H1 (cell line): Measurements from ENCODE around the gene ERCC1. TPM values are rescaled to one million over a fixed set of nuclear protein-coding genes. Genes with fewer than 3 reads are reported as not detected.

ENCODE experiments used
- CTCF ChIA-PET: fragments of 300-600 bp; sonication (Branson Sonifier 250); formaldehyde crosslinking; loops from one replicate; lab custom pipeline; 2021; ENCODE audit not compliant: partially characterized antibody; lab: Charles Lee
- POLR2A ChIA-PET: fragments of 300-600 bp; sonication (Branson Sonifier 250); formaldehyde crosslinking; loops from one replicate; lab custom pipeline; 2021; ENCODE audit warnings: inconsistent platforms; ENCODE audit not compliant: partially characterized antibody; lab: Charles Lee
- DNase-seq, 2 experiments: peaks; one replicate each; pipeline versions ENCODE4 v3.0.0 to v3.0.0-alpha.2; 2010 to 2022; ENCODE audit warnings: low spot score in 2 of 2, low read depth in 1 of 2, mixed read lengths in 1 of 2
- FAIRE-seq: peaks from 2 replicates; lab custom pipeline; 2011; peaks lifted over from hg19 to GRCh38; lab: Jason Lieb, UNC
- H2AFZ ChIP-seq: 2 replicates; pipeline ENCODE4 v1.8.1; 2012; ENCODE audit warnings: low read length, inconsistent platforms
- H2AK5ac ChIP-seq: 2 replicates; pipeline ENCODE4 v1.6.1; 2013; ENCODE audit warnings: low read depth, low read length
- H2BK120ac ChIP-seq: replicated peaks from 2 replicates; pipeline ENCODE3; 2013; ENCODE audit warnings: low read depth, low read length, inconsistent platforms
- H2BK12ac ChIP-seq: 2 replicates; pipeline ENCODE4 v1.6.1; 2013; ENCODE audit warnings: low read depth, low read length
- H2BK15ac ChIP-seq: 2 replicates; pipeline ENCODE4 v1.6.1; 2013; ENCODE audit warnings: low read length
- H2BK20ac ChIP-seq: 2 replicates; pipeline ENCODE4 v1.6.1; 2013; ENCODE audit warnings: low read length
- H2BK5ac ChIP-seq: 2 replicates; pipeline ENCODE4 v1.6.1; 2013; ENCODE audit warnings: low read depth, low read length
- H3K14ac ChIP-seq: 2 replicates; pipeline ENCODE4 v1.6.1; 2013; ENCODE audit warnings: inconsistent platforms; ENCODE audit not compliant: insufficient read length
- H3K18ac ChIP-seq: 2 replicates; pipeline ENCODE4 v1.6.1; 2013; ENCODE audit warnings: low read length; ENCODE audit errors: extremely low read depth
- H3K23ac ChIP-seq: 2 replicates; pipeline ENCODE4 v1.6.1; 2013; ENCODE audit warnings: inconsistent platforms; ENCODE audit not compliant: insufficient read length
- H3K23me2 ChIP-seq: 2 replicates; pipeline ENCODE4 v1.6.1; 2013; ENCODE audit warnings: low read depth, low read length
- H3K27ac ChIP-seq: 2 replicates; pipeline ENCODE4 v1.6.1; 2011; ENCODE audit warnings: low read depth, low read length, inconsistent platforms
- H3K27me3 ChIP-seq, 4 experiments: replicated peaks in 1 of 4; 1 replicate in 1 of 4; 2 replicates in 3 of 4; pipeline versions ENCODE4 v1.6.1 to v1.8.1; 2011 to 2013; ENCODE audit warnings: low read length in 3 of 4, mild to moderate bottlenecking in 3 of 4, inconsistent platforms in 2 of 4, mixed read lengths in 2 of 4, moderate library complexity in 1 of 4; ENCODE audit not compliant: control insufficient read depth in 3 of 4, insufficient read depth in 3 of 4; ENCODE audit errors: extremely low read depth in 1 of 4
- H3K36me3 ChIP-seq, 4 experiments: 2 replicates each; pipeline versions ENCODE4 v1.6.1 to v1.8.1; 2011 to 2013; ENCODE audit warnings: mild to moderate bottlenecking in 4 of 4, low read length in 3 of 4, moderate library complexity in 2 of 4, control low read depth in 1 of 4, inconsistent platforms in 1 of 4; ENCODE audit not compliant: insufficient read depth in 4 of 4, control insufficient read depth in 2 of 4
- H3K4ac ChIP-seq: replicated peaks from 2 replicates; pipeline ENCODE3; 2013; ENCODE audit warnings: low read length, low read depth, mixed read lengths, inconsistent platforms; ENCODE audit not compliant: insufficient read length
- H3K4me1 ChIP-seq, 4 experiments: replicated peaks in 1 of 4; 1 replicate in 1 of 4; 2 replicates in 3 of 4; pipeline versions ENCODE4 v1.6.1 to v1.8.1; 2011 to 2013; ENCODE audit warnings: low read length in 3 of 4, inconsistent platforms in 2 of 4, mixed read lengths in 1 of 4; ENCODE audit not compliant: insufficient read depth in 4 of 4, control insufficient read depth in 3 of 4
- H3K4me2 ChIP-seq, 2 experiments: 2 replicates each; pipeline versions ENCODE4 v1.6.1 to v1.8.1; 2011 to 2013; ENCODE audit warnings: low read depth in 2 of 2, low read length in 2 of 2, control low read depth in 1 of 2, inconsistent platforms in 1 of 2, mild to moderate bottlenecking in 1 of 2; ENCODE audit not compliant: insufficient read depth in 1 of 2
- H3K4me3 ChIP-seq, 4 experiments: fragments of 200-600, 300-600 bp in 1 of 4; sonication (generic), shearing (Covaris generic), sonication (Bioruptor Twin) in 1 of 4; 2 replicates each; pipeline versions ENCODE4 v1.5.1 to v1.8.1; 2011 to 2016; ENCODE audit warnings: low read length in 4 of 4, low read depth in 3 of 4, control low read depth in 2 of 4, inconsistent platforms in 2 of 4, mild to moderate bottlenecking in 2 of 4, mixed read lengths in 1 of 4, moderate library complexity in 1 of 4; ENCODE audit not compliant: insufficient read depth in 2 of 4; ENCODE audit errors: extremely low read depth in 1 of 4
- H3K56ac ChIP-seq: replicated peaks from 2 replicates; pipeline ENCODE3; 2013; ENCODE audit warnings: low read depth, mild to moderate bottlenecking, mixed read lengths, low read length, inconsistent platforms; ENCODE audit not compliant: insufficient read length
- H3K79me1 ChIP-seq: 2 replicates; pipeline ENCODE4 v1.6.1; 2013; ENCODE audit warnings: low read depth, low read length, control low read depth
- H3K79me2 ChIP-seq, 2 experiments: 2 replicates each; pipeline versions ENCODE4 v1.6.1 to v1.8.1; 2012 to 2013; ENCODE audit warnings: low read length in 2 of 2, mild to moderate bottlenecking in 2 of 2, inconsistent platforms in 1 of 2; ENCODE audit not compliant: insufficient read depth in 2 of 2, control insufficient read depth in 1 of 2
- H3K9ac ChIP-seq, 4 experiments: replicated peaks in 1 of 4; 1 replicate in 1 of 4; 2 replicates in 3 of 4; pipeline versions ENCODE4 v1.6.1 to v1.8.1; 2011 to 2013; ENCODE audit warnings: low read depth in 3 of 4, low read length in 3 of 4, control low read depth in 2 of 4, mild to moderate bottlenecking in 2 of 4, moderate library complexity in 2 of 4, inconsistent platforms in 1 of 4; ENCODE audit errors: extremely low read depth in 1 of 4
- H3K9me3 ChIP-seq, 2 experiments: 2 replicates each; pipeline versions ENCODE4 v1.6.1 to v1.8.1; 2012 to 2013; ENCODE audit warnings: mild to moderate bottlenecking in 2 of 2, moderate library complexity in 2 of 2, control low read depth in 1 of 2, inconsistent platforms in 1 of 2, low read depth in 1 of 2, low read length in 1 of 2, mixed read lengths in 1 of 2; ENCODE audit not compliant: insufficient read depth in 2 of 2
- H4K20me1 ChIP-seq, 2 experiments: replicated peaks in 1 of 2; 2 replicates each; pipeline versions ENCODE3 to v1.8.1; 2011 to 2013; ENCODE audit warnings: inconsistent platforms in 2 of 2, low read length in 2 of 2, mild to moderate bottlenecking in 1 of 2; ENCODE audit not compliant: insufficient read depth in 2 of 2, control insufficient read depth in 1 of 2
- H4K5ac ChIP-seq: 2 replicates; pipeline ENCODE4 v1.6.1; 2013; ENCODE audit warnings: low read length, low read depth, mixed read lengths, inconsistent platforms; ENCODE audit not compliant: insufficient read length
- H4K8ac ChIP-seq: 2 replicates; pipeline ENCODE4 v1.8.0; 2013; ENCODE audit warnings: mild to moderate bottlenecking, moderate library complexity, low read length, inconsistent platforms; ENCODE audit not compliant: insufficient read depth; ENCODE audit errors: extremely low read depth
- H4K91ac ChIP-seq: replicated peaks from 2 replicates; pipeline ENCODE3; 2013; ENCODE audit warnings: low read length, mixed read lengths, inconsistent platforms; ENCODE audit not compliant: insufficient read length
- BCL11A ChIP-seq, 2 experiments: IDR thresholded peaks; one replicate each; pipeline ENCODE4 v1.6.1; 2011; ENCODE audit warnings: low read depth in 2 of 2, low read length in 2 of 2, mild to moderate bottlenecking in 2 of 2
- CBX5 ChIP-seq: fragments of 300-800, 300-1000 bp; sonication (generic); IDR thresholded peaks from 2 replicates; pipeline ENCODE4 v1.7.1; 2016; ENCODE audit warnings: antibody characterized with exemption, low read length, low read depth
- HDAC6 ChIP-seq: IDR thresholded peaks from one replicate; pipeline ENCODE4 v1.7.1; 2012; ENCODE audit warnings: low read depth, mild to moderate bottlenecking, inconsistent platforms, low read length, moderate library complexity
- POLR2AphosphoS5 ChIP-seq: IDR thresholded peaks from 2 replicates; pipeline ENCODE4 v1.6.1; 2011; ENCODE audit warnings: low read depth, low read length
- RAD21 ChIP-seq, 2 experiments: IDR thresholded peaks in 1 of 2; conservative IDR thresholded peaks in 1 of 2; 2 replicates each; pipeline ENCODE4 v1.6.1; 2011; ENCODE audit warnings: low read depth in 2 of 2, low read length in 2 of 2, improper control_type of control experiment in 1 of 2, inconsistent platforms in 1 of 2, mild to moderate bottlenecking in 1 of 2, moderate library complexity in 1 of 2
- SP2 ChIP-seq: IDR thresholded peaks from 2 replicates; pipeline ENCODE4 v1.6.1; 2012; ENCODE audit warnings: mild to moderate bottlenecking, low read length, inconsistent platforms
- WGBS, 2 experiments: shearing (Covaris generic) in 1 of 2; methylation state at CpG; one replicate each; pipeline versions ENCODE4 v1.1.6 to v1.1.7; 2013 to 2015; ENCODE audit warnings: low lambda C conversion rate in 2 of 2, mixed read lengths in 2 of 2, inconsistent platforms in 1 of 2, low coverage in 1 of 2, missing lambda C conversion rate in 1 of 2; ENCODE audit not compliant: insufficient replicate concordance in 2 of 2, insufficient coverage in 1 of 2, insufficient read length in 1 of 2; ENCODE audit errors: extremely low coverage in 1 of 2, missing lambda C conversion rate in 1 of 2; 5-methylcytosine and 5-hydroxymethylcytosine counted together
- polyA plus RNA-seq, 7 experiments: library from polyadenylated mRNA; depleted of rRNA in 3 of 7; stranded (reverse) in 5 of 7; unstranded in 2 of 7; fragments of >200 nt in 5 of 7; fragments of 200-250 nt in 2 of 7; gene quantifications; 1 replicate in 5 of 7; 2 replicates in 1 of 7; 4 replicates in 1 of 7; pipeline versions ENCODE4 v1.2.1 to v1.2.3, GENCODE V29; 2011 to 2013; ENCODE audit warnings: missing spikeins in 2 of 7, mixed read lengths in 2 of 7
- total RNA-seq: library from RNA; stranded (reverse); fragmentation: NEBNext Ultra II Directional; extraction: Animal tissue kit (Norgen Biotek cat#: 25700); gene quantifications from 2 replicates; pipeline ENCODE4 v1.2.1, GENCODE V29; 2021
- TF ChIP-seq, protein P1 (sequence below): IDR thresholded peaks from 2 replicates; pipeline ENCODE4 v1.6.1; 2012; ENCODE audit warnings: inconsistent platforms
- TF ChIP-seq, protein P2 (sequence below), 3 experiments: IDR thresholded peaks; 1 replicate in 2 of 3; 2 replicates in 1 of 3; pipeline versions ENCODE4 v1.5.1 to v1.6.1; 2011; ENCODE audit warnings: low read length in 3 of 3, mild to moderate bottlenecking in 3 of 3, inconsistent platforms in 2 of 3, low read depth in 1 of 3, moderate library complexity in 1 of 3; ENCODE audit not compliant: insufficient read depth in 1 of 3; ENCODE audit errors: control extremely low read depth in 1 of 3

Gene ERCC1
- total and polyA plus RNA-seq, 2 of the 8 experiments (the other 6 are each of a cell fraction or from before 2014, with no cell fraction given) = 44.7 to 94.2 TPM

DNA sequence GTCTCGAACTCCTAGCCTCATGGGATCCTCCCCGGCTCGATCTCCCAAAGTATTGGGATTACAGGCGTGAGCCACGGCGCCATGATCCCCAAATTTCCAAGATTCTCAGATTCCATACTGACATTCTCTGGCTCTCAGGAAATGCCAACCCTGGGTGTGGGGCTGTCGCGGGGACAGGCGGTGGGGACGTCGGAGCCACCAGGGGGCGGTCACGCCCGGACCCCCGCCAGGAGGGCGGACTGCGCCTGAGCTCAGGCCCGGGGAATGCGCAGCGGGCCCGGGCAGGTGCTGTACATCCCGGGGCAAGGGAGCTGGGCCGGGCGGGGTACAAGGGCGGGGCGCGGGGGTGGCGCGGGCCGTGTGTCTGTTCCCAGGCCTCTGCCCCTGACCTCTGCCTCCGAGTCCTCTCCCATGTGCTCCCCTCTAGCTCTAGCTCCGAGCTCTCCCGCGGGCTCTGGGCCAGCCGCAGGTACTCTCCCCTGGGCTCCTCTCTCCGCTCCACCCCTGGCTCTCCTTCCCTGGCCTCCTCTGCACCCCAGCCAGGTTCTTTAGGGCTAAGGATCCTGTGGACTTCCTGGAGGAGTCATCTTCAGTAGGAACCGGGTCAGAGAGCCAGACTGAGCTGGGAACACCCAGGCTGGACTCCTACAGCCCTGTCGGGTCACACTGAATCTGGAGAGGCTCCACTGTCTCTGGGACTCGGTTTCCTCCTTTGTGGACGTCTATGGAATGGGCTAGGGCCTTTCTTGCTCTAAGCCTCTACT is 21.2 kb downstream of the ERCC1 start:
- H3K14ac ChIP-seq = no peak overlapping the region
- CTCF ChIA-PET = interaction anchor here (0.6 to 6.6 kb wide), 20 partner anchors 8 to 376 kb away, joined by 3 to 57 read pairs (median 4); partner anchors contain the start of genes ERCC2 and VASP
- peak overlapping the region; percentile 41 to 92 for H3K4me2 ChIP-seq
- peaks cover 2 to 5% of the 10 kb centered on the region in 2 experiments for H4K20me1 ChIP-seq
- H3K4me3 ChIP-seq = peak overlapping the region in 2 of 4 experiments; percentile 14 to 48; a peak in 4 of 8 replicates
- no peak overlapping the region for H3K9ac ChIP-seq
- H4K5ac ChIP-seq = no peak overlapping the region
- H3K18ac ChIP-seq = peak overlapping the region; percentile 78; the same call in 1 of the 2 replicates
- POLR2A ChIA-PET = interaction anchor here (0.9 to 3.5 kb wide), 7 partner anchors 7 to 76 kb away, joined by 3 to 11 read pairs (median 3); no protein-coding TSS in a partner anchor
- peaks cover 0 to 6% of the 10 kb centered on the region in 2 experiments; a peak in 1 of 4 replicates for H3K79me2 ChIP-seq
- no peak overlapping the region for H2AK5ac ChIP-seq
- H3K4ac ChIP-seq = no peak overlapping the region
- no peak overlapping the region for H2BK15ac ChIP-seq
- no peak overlapping the region for H3K27ac ChIP-seq
- no peak overlapping the region for H2BK12ac ChIP-seq
- H4K8ac ChIP-seq = no peak overlapping the region; the same call in 1 of the 2 replicates
- no peaks in the 10 kb centered on the region for H3K9me3 ChIP-seq
- no peaks in the 10 kb centered on the region for H3K36me3 ChIP-seq
- WGBS, 2 experiments = 33% methylated on average over 24 of the region's 40 CpGs; no CpG with 5 or more reads in 1 of the 2 experiments
- no peak overlapping the region for H3K56ac ChIP-seq
- FAIRE-seq (no peak), DNase-seq (peak in 1 of 2 experiments; percentile 88)
- peaks cover 3 to 25% (median 12%) of the 10 kb centered on the region in 4 experiments; a peak in 6 of 7 replicates for H3K4me1 ChIP-seq
- H3K23ac ChIP-seq = no peak overlapping the region
- no peak overlapping the region for H2BK5ac ChIP-seq
- no peak overlapping the region for H2AFZ ChIP-seq
- H2BK120ac ChIP-seq = no peak overlapping the region
- H2BK20ac ChIP-seq = no peak overlapping the region
- peaks cover 5 to 13% (median 9%) of the 10 kb centered on the region in 4 experiments for H3K27me3 ChIP-seq
- peaks cover 19% of the 10 kb centered on the region for H3K23me2 ChIP-seq
- H3K79me1 ChIP-seq = peaks cover 5% of the 10 kb centered on the region; the same call in 1 of the 2 replicates
- no peak overlapping the region for H4K91ac ChIP-seq
- TF ChIP-seq POLR2AphosphoS5 (no peak), BCL11A (IDR thresholded peaks at IDR 0.05; ENCODE audit: low read depth in 2 of 2, low read length in 2 of 2) (no peak), CBX5 (no peak), RAD21 (IDR thresholded peaks at IDR 0.05 in 1 of 2, conservative IDR thresholded peaks at IDR 0.05 in 1 of 2; ENCODE audit: low read depth in 2 of 2, low read length in 2 of 2) (peak; percentile 14 to 38; a peak in 3 of 4 replicates), HDAC6 (no peak), SP2 (no peak)
- TF ChIP-seq, protein P1, sequence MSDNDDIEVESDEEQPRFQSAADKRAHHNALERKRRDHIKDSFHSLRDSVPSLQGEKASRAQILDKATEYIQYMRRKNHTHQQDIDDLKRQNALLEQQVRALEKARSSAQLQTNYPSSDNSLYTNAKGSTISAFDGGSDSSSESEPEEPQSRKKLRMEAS = peak; percentile 51
- TF ChIP-seq, protein P2, sequence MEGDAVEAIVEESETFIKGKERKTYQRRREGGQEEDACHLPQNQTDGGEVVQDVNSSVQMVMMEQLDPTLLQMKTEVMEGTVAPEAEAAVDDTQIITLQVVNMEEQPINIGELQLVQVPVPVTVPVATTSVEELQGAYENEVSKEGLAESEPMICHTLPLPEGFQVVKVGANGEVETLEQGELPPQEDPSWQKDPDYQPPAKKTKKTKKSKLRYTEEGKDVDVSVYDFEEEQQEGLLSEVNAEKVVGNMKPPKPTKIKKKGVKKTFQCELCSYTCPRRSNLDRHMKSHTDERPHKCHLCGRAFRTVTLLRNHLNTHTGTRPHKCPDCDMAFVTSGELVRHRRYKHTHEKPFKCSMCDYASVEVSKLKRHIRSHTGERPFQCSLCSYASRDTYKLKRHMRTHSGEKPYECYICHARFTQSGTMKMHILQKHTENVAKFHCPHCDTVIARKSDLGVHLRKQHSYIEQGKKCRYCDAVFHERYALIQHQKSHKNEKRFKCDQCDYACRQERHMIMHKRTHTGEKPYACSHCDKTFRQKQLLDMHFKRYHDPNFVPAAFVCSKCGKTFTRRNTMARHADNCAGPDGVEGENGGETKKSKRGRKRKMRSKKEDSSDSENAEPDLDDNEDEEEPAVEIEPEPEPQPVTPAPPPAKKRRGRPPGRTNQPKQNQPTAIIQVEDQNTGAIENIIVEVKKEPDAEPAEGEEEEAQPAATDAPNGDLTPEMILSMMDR (IDR thresholded peaks at IDR 0.05; ENCODE audit: control extremely low read depth in 1 of 3, insufficient read depth in 1 of 3, low read depth in 1 of 3, low read length in 3 of 3) = peak; percentile 64 to 67 (median 66)
